IMR-90 (cell line): Measurements from ENCODE around the gene ZNF644. TPM values are rescaled to one million over a fixed set of nuclear protein-coding genes. Genes with fewer than 3 reads are reported as not detected.

Experiments used
- ATAC-seq: fragments of 200-7000 bp; cut with Tn5 transposase; 2 replicates; pipeline ENCODE4 v1.9.1; 2020; ENCODE audit warnings: low read depth, mild to moderate bottlenecking, moderate library complexity
- BruUV-seq: library from RNA; stranded (reverse); fragments of 400-500 nt; replicated peaks from 2 replicates; lab custom pipeline; 2021; lab: Mats Ljungman, UMichigan
- CTCF ChIA-PET: fragments of 300-600 bp; formaldehyde crosslinking; extraction: SDS; loops from one replicate; lab custom pipeline; 2021; ENCODE audit warnings: antibody characterized with exemption; lab: Yijun Ruan, JAX
- POLR2A ChIA-PET: fragments of 300-600 bp; sonication (Branson Sonifier 250); formaldehyde crosslinking; loops from one replicate; lab custom pipeline; 2022; ENCODE audit warnings: antibody characterized with exemption; ENCODE audit not compliant: unreplicated experiment; lab: Charles Lee
- DNase-seq: peaks from one replicate; pipeline ENCODE4 v3.0.0; 2013
- H2AFZ ChIP-seq: replicated peaks from 2 replicates; pipeline ENCODE3; 2013; ENCODE audit warnings: low read length, mild to moderate bottlenecking; ENCODE audit not compliant: poor library complexity
- H2AK5ac ChIP-seq: 2 replicates; pipeline ENCODE4 v1.6.1; 2013; ENCODE audit warnings: low read depth, low read length, inconsistent platforms
- H2AK9ac ChIP-seq: replicated peaks from 2 replicates; pipeline ENCODE3; 2013; ENCODE audit warnings: mild to moderate bottlenecking, low read depth, low read length, moderate library complexity; ENCODE audit not compliant: poor library complexity
- H2BK120ac ChIP-seq: 2 replicates; pipeline ENCODE4 v1.6.1; 2013; ENCODE audit warnings: low read depth, low read length, inconsistent platforms
- H2BK15ac ChIP-seq: 3 replicates; pipeline ENCODE4 v1.6.1; 2013; ENCODE audit warnings: low read depth, low read length, inconsistent platforms
- H2BK20ac ChIP-seq: 2 replicates; pipeline ENCODE4 v1.6.1; 2013; ENCODE audit warnings: low read depth, mild to moderate bottlenecking, inconsistent platforms, low read length, moderate library complexity
- H2BK5ac ChIP-seq: 2 replicates; pipeline ENCODE4 v1.6.1; 2013; ENCODE audit warnings: mild to moderate bottlenecking, low read depth, low read length, inconsistent platforms; ENCODE audit not compliant: poor library complexity, severe bottlenecking
- H3K14ac ChIP-seq: replicated peaks from 2 replicates; pipeline ENCODE4 v1.6.1; 2013; ENCODE audit warnings: low read depth, low read length, inconsistent platforms
- H3K18ac ChIP-seq: 2 replicates; pipeline ENCODE4 v1.6.1; 2013; ENCODE audit warnings: low read depth, low read length, control low read depth
- H3K23ac ChIP-seq: 2 replicates; pipeline ENCODE4 v1.6.1; 2013; ENCODE audit warnings: low read depth, low read length, inconsistent platforms
- H3K27ac ChIP-seq: 2 replicates; pipeline ENCODE4 v1.5.1; 2013; ENCODE audit warnings: mild to moderate bottlenecking, control low read depth, low read length; ENCODE audit not compliant: insufficient read depth
- H3K27me3 ChIP-seq: 2 replicates; pipeline ENCODE4 v1.6.1; 2013; ENCODE audit warnings: low read length; ENCODE audit not compliant: control insufficient read depth, insufficient read depth
- H3K36me3 ChIP-seq: 2 replicates; pipeline ENCODE4 v1.6.1; 2013; ENCODE audit warnings: low read length, mixed read lengths; ENCODE audit not compliant: control insufficient read depth, insufficient read depth
- H3K4ac ChIP-seq: 2 replicates; pipeline ENCODE4 v1.6.1; 2013; ENCODE audit warnings: low read depth, low read length, inconsistent platforms
- H3K4me1 ChIP-seq: 2 replicates; pipeline ENCODE4 v1.6.1; 2013; ENCODE audit warnings: low read length, mixed read lengths; ENCODE audit not compliant: control insufficient read depth, insufficient read depth
- H3K4me2 ChIP-seq: 2 replicates; pipeline ENCODE4 v1.6.1; 2013; ENCODE audit warnings: low read depth, mild to moderate bottlenecking, control low read depth, low read length, moderate library complexity
- H3K4me3 ChIP-seq: 2 replicates; pipeline ENCODE4 v1.5.1; 2013; ENCODE audit warnings: low read depth, mild to moderate bottlenecking, control low read depth, low read length, moderate library complexity; ENCODE audit not compliant: insufficient read depth
- H3K56ac ChIP-seq: 2 replicates; pipeline ENCODE4 v1.6.1; 2013; ENCODE audit warnings: low read length, inconsistent platforms; ENCODE audit not compliant: insufficient read depth; ENCODE audit errors: extremely low read depth
- H3K79me1 ChIP-seq, 2 experiments: 2 replicates each; pipeline ENCODE4 v1.6.1; 2013; ENCODE audit warnings: low read length in 2 of 2, inconsistent platforms in 1 of 2, low read depth in 1 of 2
- H3K9ac ChIP-seq: 2 replicates; pipeline ENCODE4 v1.6.1; 2013; ENCODE audit warnings: low read depth, low read length, control low read depth
- H3K9me1 ChIP-seq: 2 replicates; pipeline ENCODE4 v1.6.1; 2013; ENCODE audit warnings: low read length, inconsistent platforms; ENCODE audit not compliant: insufficient read depth
- H3K9me3 ChIP-seq: 2 replicates; pipeline ENCODE4 v1.6.1; 2013; ENCODE audit warnings: low read length; ENCODE audit not compliant: control insufficient read depth, insufficient read depth
- H4K20me1 ChIP-seq: 2 replicates; pipeline ENCODE4 v1.6.1; 2013; ENCODE audit warnings: low read length, inconsistent platforms; ENCODE audit not compliant: insufficient read depth
- H4K5ac ChIP-seq: 2 replicates; pipeline ENCODE4 v1.6.1; 2013; ENCODE audit warnings: mild to moderate bottlenecking, low read depth, low read length, control low read depth
- H4K8ac ChIP-seq, 2 experiments: 2 replicates each; pipeline ENCODE4 v1.6.1; 2013; ENCODE audit warnings: low read depth in 2 of 2, low read length in 2 of 2, control low read depth in 1 of 2, inconsistent platforms in 1 of 2
- H4K91ac ChIP-seq: 2 replicates; pipeline ENCODE4 v1.6.1; 2013; ENCODE audit warnings: low read depth, low read length, inconsistent platforms; ENCODE audit not compliant: insufficient read depth
- BHLHE40 ChIP-seq: fragments of 150-350 bp; IDR thresholded peaks from 2 replicates; pipeline ENCODE4 v1.6.1; 2016; ENCODE audit warnings: mild to moderate bottlenecking, low read depth, low read length
- CEBPB ChIP-seq: IDR thresholded peaks from 2 replicates; pipeline ENCODE4 v1.6.1; 2012; ENCODE audit warnings: low read depth, low read length, improper control_type of control experiment
- CHD1 ChIP-seq: IDR thresholded peaks from 2 replicates; pipeline ENCODE4 v1.6.1; 2012; ENCODE audit warnings: low read depth, low read length, improper control_type of control experiment
- CTCF ChIP-seq: conservative IDR thresholded peaks from 2 replicates; pipeline ENCODE4 v1.5.1; 2012; ENCODE audit warnings: mild to moderate bottlenecking, low read depth, low read length, improper control_type of control experiment
- ELK1 ChIP-seq: fragments of 150-350 bp; IDR thresholded peaks from 2 replicates; pipeline ENCODE4 v1.6.1; 2016; ENCODE audit warnings: low read depth, mild to moderate bottlenecking, low read length, moderate library complexity, borderline replicate concordance
- FOS ChIP-seq: fragments of 150-350 bp; IDR thresholded peaks from 2 replicates; pipeline ENCODE4 v1.6.1; 2016; ENCODE audit warnings: low read depth, low read length
- MAFK ChIP-seq: IDR thresholded peaks from 2 replicates; pipeline ENCODE4 v1.6.1; 2012; ENCODE audit warnings: low read depth, low read length, improper control_type of control experiment
- MAZ ChIP-seq: IDR thresholded peaks from 2 replicates; pipeline ENCODE4 v1.6.1; 2012; ENCODE audit warnings: low read depth, mild to moderate bottlenecking, low read length, improper control_type of control experiment, moderate library complexity, borderline replicate concordance
- MXI1 ChIP-seq: IDR thresholded peaks from 2 replicates; pipeline ENCODE4 v1.6.1; 2012; ENCODE audit warnings: low read depth, mild to moderate bottlenecking, low read length, moderate library complexity, borderline replicate concordance
- NFE2L2 ChIP-seq: fragments of 150-350 bp; IDR thresholded peaks from 2 replicates; pipeline ENCODE4 v1.6.1; 2016; ENCODE audit warnings: low read depth, mild to moderate bottlenecking, low read length
- POLR2A ChIP-seq: IDR thresholded peaks from 2 replicates; pipeline ENCODE4 v1.6.1; 2012; ENCODE audit warnings: mild to moderate bottlenecking, low read depth, low read length
- RAD21 ChIP-seq: IDR thresholded peaks from 2 replicates; pipeline ENCODE4 v1.6.1; 2012; ENCODE audit warnings: low read length, improper control_type of control experiment
- RCOR1 ChIP-seq: IDR thresholded peaks from 2 replicates; pipeline ENCODE4 v1.6.1; 2012; ENCODE audit warnings: mild to moderate bottlenecking, low read length, improper control_type of control experiment; ENCODE audit not compliant: insufficient replicate concordance
- RFX5 ChIP-seq: IDR thresholded peaks from 2 replicates; pipeline ENCODE4 v1.8.0; 2012; ENCODE audit warnings: low read depth, mild to moderate bottlenecking, low read length, moderate library complexity
- SMC3 ChIP-seq: fragments of 150-350 bp; IDR thresholded peaks from 2 replicates; pipeline ENCODE4 v1.6.1; 2016; ENCODE audit warnings: low read depth, mild to moderate bottlenecking, antibody characterized with exemption, low read length, moderate library complexity
- USF2 ChIP-seq: fragments of 150-350 bp; IDR thresholded peaks from 2 replicates; pipeline ENCODE4 v1.6.1; 2017; ENCODE audit warnings: mild to moderate bottlenecking, antibody characterized with exemption, low read length, low read depth
- WGBS, 2 experiments: methylation state at CpG; one replicate each; pipeline versions ENCODE4 v1.1.5 to v1.1.7; 2013; ENCODE audit warnings: missing lambda C conversion rate in 2 of 2; ENCODE audit not compliant: insufficient read length in 1 of 2; ENCODE audit errors: extremely low coverage in 2 of 2; 5-methylcytosine and 5-hydroxymethylcytosine counted together
- dilution Hi-C: fragments of 300-500 bp; cut with HindIII; formaldehyde crosslinking; loops from one replicate; pipeline ENCODE4 v1.14.3; 2018; ENCODE audit warnings: low sequenced_read_pairs; ENCODE audit not compliant: unreplicated experiment
- in situ Hi-C: fragments of 300-500 bp; cut with MboI; formaldehyde crosslinking; loops from 3 replicates; pipeline ENCODE4 v1.14.3; 2019; ENCODE audit warnings: low sequenced_read_pairs, inconsistent platforms, mixed read lengths
- intact Hi-C: fragments of 100-400 bp; cut with micrococcal nuclease; formaldehyde crosslinking; loops from 2 replicates; pipeline ENCODE4 v1.10.0; 2022
- polyA plus RNA-seq, 3 experiments: library from polyadenylated mRNA; depleted of rRNA; stranded (reverse); fragments of >200 nt; gene quantifications; 2 replicates each; pipeline ENCODE4 v1.2.3, GENCODE V29; 2012; ENCODE audit warnings: low replicate concordance in 1 of 3
- total RNA-seq: library from RNA; depleted of rRNA; stranded (reverse); fragments of >200 nt; gene quantifications from 2 replicates; pipeline ENCODE4 v1.2.3, GENCODE V29; 2012

The ZNF644 gene
- total and polyA plus RNA-seq, 2 of the 4 experiments (the other 2 are of a cell fraction): 9.0 to 45.3 TPM

DNA sequence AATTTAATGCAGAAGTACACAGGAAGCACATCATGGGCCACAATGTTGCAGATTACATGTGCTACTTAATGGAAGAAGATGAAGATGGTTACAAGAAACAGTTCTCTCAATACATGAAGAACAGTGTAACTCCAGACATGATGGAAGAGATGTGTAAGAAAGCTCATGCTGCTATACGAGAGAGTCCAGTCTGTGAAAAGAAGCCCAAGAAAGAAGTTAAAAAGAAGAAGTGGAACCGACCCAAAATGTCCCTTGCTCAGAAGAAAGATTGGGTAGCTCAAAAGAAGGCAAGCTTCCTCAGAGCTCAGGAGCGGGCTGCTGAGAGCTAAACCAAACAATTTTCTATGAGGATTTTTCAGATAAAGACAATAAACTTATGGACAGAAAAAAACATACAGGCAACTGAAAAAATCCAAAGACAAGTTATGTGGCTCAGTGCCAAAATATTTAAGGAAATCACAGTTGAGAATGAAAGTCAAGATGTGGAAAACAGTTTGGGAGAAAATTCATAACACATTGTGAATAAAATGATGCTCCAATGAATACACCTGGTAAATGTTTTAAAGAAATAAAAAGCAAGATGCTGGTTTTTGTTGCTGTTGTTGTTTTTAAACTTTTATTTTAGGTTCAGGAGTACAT lies 2.8 kb upstream of the ZNF644 start:
- Histone ChIP-seq H3K14ac (no peak overlapping the region), H2BK20ac (no peak overlapping the region), H3K9me1 (no peaks in the 10 kb centered on the region), H2BK5ac (no peak overlapping the region), H3K4me3 (no peak overlapping the region), H2AK5ac (no peak overlapping the region), H4K20me1 (peaks cover 5% of the 10 kb centered on the region), H2BK15ac (no peak overlapping the region), H3K79me1 (peaks cover 0 to 18% of the 10 kb centered on the region in 2 experiments; a peak in 3 of 4 replicates), H3K27me3 (no peaks in the 10 kb centered on the region), H3K9ac (no peak overlapping the region), H2AK9ac (no peak overlapping the region), H2BK120ac (no peak overlapping the region), H3K4ac (no peak overlapping the region), H4K8ac (no peak overlapping the region), H4K91ac (no peak overlapping the region), H3K4me2 (no peak overlapping the region), H3K9me3 (no peaks in the 10 kb centered on the region), H3K56ac (no peak overlapping the region), H3K27ac (no peak overlapping the region), H2AFZ (no peak overlapping the region), H3K4me1 (no peaks in the 10 kb centered on the region), H3K36me3 (no peaks in the 10 kb centered on the region), H3K23ac (no peak overlapping the region), H4K5ac (no peak overlapping the region), H3K18ac (no peak overlapping the region)
- intact Hi-C loops (loop anchor here (5.0 kb wide), 3 partner anchors 97 to 172 kb away; no protein-coding TSS in a partner anchor), in situ Hi-C loops (no loop called here), dilution Hi-C loops (no loop called here)
- ATAC-seq (no peak), DNase-seq (no peak)
- ChIA-PET CTCF (no interaction called here), POLR2A (no interaction called here)
- WGBS, 2 experiments: no CpG with 5 or more reads among the region's 3 CpGs
- BruUV-seq: no TSS peak
- TF ChIP-seq MAZ (no peak), MXI1 (no peak), MAFK (no peak), RFX5 (no peak), NFE2L2 (no peak), CEBPB (no peak), ELK1 (no peak), BHLHE40 (no peak), FOS (no peak), USF2 (no peak), POLR2A (no peak), CHD1 (no peak), RCOR1 (no peak), SMC3 (no peak), RAD21 (no peak), CTCF (no peak)
